HepG2 (cell line): ENCODE data around the gene CD4. TPM values are rescaled to one million over a fixed set of nuclear protein-coding genes. Genes with fewer than 3 reads are reported as not detected.

ENCODE experiments used
- ATAC-seq: fragments of 200-7000 bp; cut with Tn5 transposase; 3 replicates; pipeline ENCODE4 v1.9.1; 2020; ENCODE audit warnings: mild to moderate bottlenecking, moderate library complexity
- BruUV-seq: library from RNA; stranded (reverse); fragments of 400-500 nt; replicated peaks from 2 replicates; lab custom pipeline; 2021; lab: Mats Ljungman, UMichigan
- CTCF ChIA-PET: fragments of 300-600 bp; formaldehyde crosslinking; extraction: SDS; loops from one replicate; lab custom pipeline; 2021; ENCODE audit warnings: low total read pairs, inconsistent platforms, low intra/inter-chr PET ratio; lab: Yijun Ruan, JAX
- POLR2A ChIA-PET: fragments of 350-600 bp; sonication (Branson Sonifier 250); formaldehyde crosslinking; loops from one replicate; lab custom pipeline; 2020; ENCODE audit warnings: antibody characterized with exemption, inconsistent platforms; lab: Yijun Ruan, JAX
- DNase-seq: peaks from one replicate; pipeline ENCODE4 v3.0.0-alpha.2; 2015; ENCODE audit warnings: low spot score
- FAIRE-seq: peaks from 3 replicates; lab custom pipeline; 2011; peaks lifted over from hg19 to GRCh38; lab: Jason Lieb, UNC
- H2AFZ ChIP-seq: one replicate; pipeline ENCODE4 v1.6.1; 2011; ENCODE audit warnings: low read length, inconsistent platforms
- H3K27ac ChIP-seq: fragments of 300-600 bp; 3 replicates; pipeline ENCODE4 v1.8.0; 2011; ENCODE audit warnings: mixed run types, mild to moderate bottlenecking, mixed read lengths, low read length, inconsistent platforms; ENCODE audit not compliant: insufficient read depth; ENCODE audit errors: extremely low read length
- H3K27me3 ChIP-seq, 2 experiments: fragments of 200-600 bp in 1 of 2; 2 replicates in 1 of 2; 3 replicates in 1 of 2; pipeline versions ENCODE4 v1.6.0 to v1.8.0; 2011; ENCODE audit warnings: low read length in 2 of 2, mild to moderate bottlenecking in 2 of 2, moderate library complexity in 2 of 2, inconsistent platforms in 1 of 2; ENCODE audit not compliant: insufficient read depth in 2 of 2, control insufficient read depth in 1 of 2
- H3K36me3 ChIP-seq, 2 experiments: fragments of 200-600 bp in 1 of 2; replicated peaks in 1 of 2; 2 replicates in 1 of 2; 3 replicates in 1 of 2; pipeline versions ENCODE4 v1.5.1 to v1.8.0; 2011; ENCODE audit warnings: low read length in 2 of 2, inconsistent platforms in 1 of 2; ENCODE audit not compliant: insufficient read depth in 2 of 2, control insufficient read depth in 1 of 2
- H3K4me1 ChIP-seq: 2 replicates; pipeline ENCODE4 v1.5.1; 2012; ENCODE audit warnings: low read length, inconsistent platforms; ENCODE audit not compliant: insufficient read depth
- H3K4me2 ChIP-seq: 2 replicates; pipeline ENCODE4 v1.6.0; 2011; ENCODE audit warnings: low read depth, low read length, inconsistent platforms
- H3K4me3 ChIP-seq, 3 experiments: fragments of 200-600 bp in 1 of 3; sonication (generic), shearing (Covaris generic) in 1 of 3; replicated peaks in 1 of 3; 2 replicates each; pipeline ENCODE4 v1.5.1; 2011 to 2016; ENCODE audit warnings: low read length in 3 of 3, inconsistent platforms in 2 of 3, low read depth in 2 of 3, mild to moderate bottlenecking in 2 of 3, control low read depth in 1 of 3, mixed read lengths in 1 of 3; ENCODE audit not compliant: insufficient read depth in 1 of 3
- H3K79me2 ChIP-seq: one replicate; pipeline ENCODE4 v1.6.1; 2011; ENCODE audit warnings: low read length, inconsistent platforms; ENCODE audit not compliant: insufficient read depth
- H3K9ac ChIP-seq: 2 replicates; pipeline ENCODE4 v1.6.0; 2011; ENCODE audit warnings: mild to moderate bottlenecking, low read depth, low read length, inconsistent platforms; ENCODE audit not compliant: insufficient read depth
- H3K9me3 ChIP-seq: 2 replicates; pipeline ENCODE4 v1.5.1; 2012; ENCODE audit warnings: mild to moderate bottlenecking, low read length
- H4K20me1 ChIP-seq: 2 replicates; pipeline ENCODE4 v1.6.0; 2011; ENCODE audit warnings: inconsistent platforms, mild to moderate bottlenecking, low read length, moderate library complexity; ENCODE audit not compliant: insufficient read depth
- AKAP8 ChIP-seq: sonication (generic); formaldehyde crosslinking; IDR thresholded peaks from 2 replicates; pipeline ENCODE4 v1.5.1; 2020; ENCODE audit warnings: mild to moderate bottlenecking, missing genetic modification reagents
- BRD4 ChIP-seq: sonication (generic); formaldehyde crosslinking; IDR thresholded peaks from 2 replicates; pipeline ENCODE4 v1.4.0; 2020; ENCODE audit warnings: missing genetic modification reagents
- EP300 ChIP-seq, 3 experiments: sonication (generic) in 1 of 3; formaldehyde crosslinking in 1 of 3; IDR thresholded peaks; 2 replicates each; pipeline versions ENCODE4 v1.5.1 to v1.6.1; 2011 to 2020; ENCODE audit warnings: low read depth in 2 of 3, low read length in 2 of 3, borderline replicate concordance in 1 of 3, improper control_type of control experiment in 1 of 3, mild to moderate bottlenecking in 1 of 3, missing genetic modification reagents in 1 of 3, moderate library complexity in 1 of 3
- FOSL2 ChIP-seq: sonication (generic); formaldehyde crosslinking; IDR thresholded peaks from 2 replicates; pipeline ENCODE4 v1.4.0; 2020; ENCODE audit warnings: missing genetic modification reagents
- MAX ChIP-seq: IDR thresholded peaks from 2 replicates; pipeline ENCODE4 v1.6.1; 2012; ENCODE audit warnings: inconsistent platforms
- MEF2D ChIP-seq: sonication (generic); formaldehyde crosslinking; IDR thresholded peaks from 2 replicates; pipeline ENCODE4 v1.5.1; 2020; ENCODE audit warnings: mild to moderate bottlenecking, missing genetic modification reagents
- NFYB ChIP-seq: sonication (generic); formaldehyde crosslinking; IDR thresholded peaks from 2 replicates; pipeline ENCODE4 v1.4.0; 2020; ENCODE audit warnings: missing genetic modification reagents
- NONO ChIP-seq, 2 experiments: fragments of 450-650 bp in 1 of 2; sonication (generic) in 1 of 2; formaldehyde crosslinking in 1 of 2; IDR thresholded peaks in 1 of 2; conservative IDR thresholded peaks in 1 of 2; 2 replicates each; pipeline versions ENCODE4 v1.6.1 to v1.8.0; 2017 to 2022; ENCODE audit warnings: mild to moderate bottlenecking in 1 of 2, missing genetic modification reagents in 1 of 2, moderate library complexity in 1 of 2
- NR3C1 ChIP-seq: sonication (generic); formaldehyde crosslinking; IDR thresholded peaks from 2 replicates; pipeline ENCODE4 v1.4.0; 2020; ENCODE audit warnings: missing genetic modification reagents
- POLR2AphosphoS5 ChIP-seq: IDR thresholded peaks from 2 replicates; pipeline ENCODE4 v1.6.1; 2012; ENCODE audit warnings: low read depth, low read length
- PTBP1 ChIP-seq: fragments of 200-400 bp; formaldehyde crosslinking; IDR thresholded peaks from 2 replicates; pipeline ENCODE4 v1.6.1; 2018; ENCODE audit warnings: low read length, low read depth; ENCODE audit not compliant: poor library complexity, severe bottlenecking
- RBM22 ChIP-seq: fragments of 200-400 bp; formaldehyde crosslinking; optimal IDR thresholded peaks from 2 replicates; pipeline ENCODE3; 2017; ENCODE audit warnings: mild to moderate bottlenecking, low read length, moderate library complexity
- SP140L ChIP-seq: sonication (generic); formaldehyde crosslinking; IDR thresholded peaks from 2 replicates; pipeline ENCODE4 v1.4.0; 2020; ENCODE audit warnings: missing genetic modification reagents, borderline replicate concordance
- SSRP1 ChIP-seq: IDR thresholded peaks from 2 replicates; pipeline ENCODE4 v1.6.1; 2016; ENCODE audit warnings: control low read depth
- TGIF2 ChIP-seq: IDR thresholded peaks from 2 replicates; pipeline ENCODE4 v1.6.1; 2016; ENCODE audit warnings: control low read depth, missing compliant biosample characterization
- ZBTB21 ChIP-seq: sonication (generic); formaldehyde crosslinking; IDR thresholded peaks from 2 replicates; pipeline ENCODE4 v1.4.0; 2020; ENCODE audit warnings: missing genetic modification reagents
- ZMYM3 ChIP-seq: sonication (generic); formaldehyde crosslinking; IDR thresholded peaks from 2 replicates; pipeline ENCODE4 v1.5.1; 2020; ENCODE audit warnings: mild to moderate bottlenecking, missing genetic modification reagents
- ZNF180 ChIP-seq: sonication (generic); formaldehyde crosslinking; IDR thresholded peaks from 2 replicates; pipeline ENCODE4 v1.4.0; 2020; ENCODE audit warnings: low read depth, missing genetic modification reagents, borderline replicate concordance
- ZNF230 ChIP-seq: sonication (generic); formaldehyde crosslinking; IDR thresholded peaks from 2 replicates; pipeline ENCODE4 v1.4.0; 2020; ENCODE audit warnings: mild to moderate bottlenecking, missing genetic modification reagents
- ZNF256 ChIP-seq: sonication (generic); formaldehyde crosslinking; conservative IDR thresholded peaks from 2 replicates; pipeline ENCODE4 v1.4.0; 2020; ENCODE audit warnings: missing genetic modification reagents
- ZNF30 ChIP-seq: sonication (generic); formaldehyde crosslinking; IDR thresholded peaks from 2 replicates; pipeline ENCODE4 v1.5.0; 2020; ENCODE audit warnings: mild to moderate bottlenecking, missing genetic modification reagents
- ZNF629 ChIP-seq: sonication (generic); formaldehyde crosslinking; conservative IDR thresholded peaks from 2 replicates; pipeline ENCODE4 v1.5.0; 2020; ENCODE audit warnings: missing genetic modification reagents
- ZNF839 ChIP-seq: sonication (generic); formaldehyde crosslinking; IDR thresholded peaks from 2 replicates; pipeline ENCODE4 v1.4.0; 2020; ENCODE audit warnings: missing genetic modification reagents, mild to moderate bottlenecking, borderline replicate concordance
- ZSCAN21 ChIP-seq: sonication (generic); formaldehyde crosslinking; IDR thresholded peaks from 2 replicates; pipeline ENCODE4 v1.8.0; 2022; ENCODE audit warnings: mild to moderate bottlenecking, missing genetic modification reagents, moderate library complexity, borderline replicate concordance
- WGBS: methylation state at CpG from one replicate; pipeline ENCODE4 v1.1.6; 2017; ENCODE audit warnings: low lambda C conversion rate; 5-methylcytosine and 5-hydroxymethylcytosine counted together
- in situ Hi-C: cut with HindIII; loops from 2 replicates; pipeline ENCODE4 v1.10.0; 2017; ENCODE audit warnings: low pct_unique_long_range_greater_than_20kb; ENCODE audit not compliant: extremely low pct_ligation_motif_present
- intact Hi-C: fragments of 100-400 bp; cut with micrococcal nuclease; formaldehyde crosslinking; loops from one replicate; pipeline ENCODE4 v1.10.0; 2022; ENCODE audit not compliant: unreplicated experiment
- polyA plus RNA-seq, 8 experiments: library from polyadenylated mRNA; depleted of rRNA in 3 of 8; stranded (reverse) in 7 of 8; unstranded in 1 of 8; fragments of >200 nt; fragmentation: Illumina TruSeq in 4 of 8; extraction: Trizol in 4 of 8; gene quantifications; 2 replicates each; pipeline versions ENCODE4 v1.2.1 to v1.2.3, GENCODE V29; 2011 to 2016; ENCODE audit warnings: low read depth in 4 of 8, missing spikeins in 1 of 8, mixed read lengths in 1 of 8; ENCODE audit not compliant: insufficient read depth in 1 of 8
- total RNA-seq, 5 experiments: library from RNA; depleted of rRNA; stranded (reverse); fragments of >200 nt; fragmentation: Illumina TruSeq; extraction: Trizol; gene quantifications; 2 replicates each; pipeline ENCODE4 v1.2.3, GENCODE V29; 2016; ENCODE audit warnings: low read depth in 1 of 5

The CD4 gene
- total and polyA plus RNA-seq, 2 of the 13 experiments (the other 11 are each of a cell fraction or from before 2014, with no cell fraction given), result 0.07 to 0.95 TPM

- Histone ChIP-seq H3K9me3 (no peaks in the 10 kb centered on the region), H3K4me2 (no peak overlapping the region), H4K20me1 (0 out of 2 replicates have a peak, but pooled peaks cover 6% of the 10 kb centered on the region), H3K9ac (no peak overlapping the region), H3K4me3 (no peak overlapping the region), H3K27me3 (no peaks in the 10 kb centered on the region), H3K36me3 (peaks cover 0 to 11% of the 10 kb centered on the region in 2 experiments; a peak in 1 of 5 replicates), H2AFZ (no peak overlapping the region), H3K79me2 (peaks cover 20% of the 10 kb centered on the region), H3K4me1 (peaks cover 76% of the 10 kb centered on the region), H3K27ac (no peak overlapping the region)
- ATAC-seq (no peak), FAIRE-seq (no peak), DNase-seq (no peak)
- 85% methylated on average over 12 of the region's 12 CpGs for WGBS
- intact Hi-C loops, result no loop called here
- CTCF ChIA-PET, result no interaction called here
- BruUV-seq, result no TSS peak
- POLR2A ChIA-PET, result interaction anchor here (0.9 to 8.3 kb wide), 3 partner anchors 9 to 48 kb away, joined by 3 to 162 read pairs (median 4); partner anchors contain the start of genes COPS7A and MLF2
- in situ Hi-C loops, result no loop called here
- TF ChIP-seq POLR2AphosphoS5 (peak; percentile 22; the same call in 1 of the 2 replicates), MAX (0 out of 2 replicates have a peak, but pooled peaks have one; percentile 17), TGIF2 (CRISPR knock-in tag) (no peak), NFYB (CRISPR knock-in tag) (no peak), ZMYM3 (CRISPR knock-in tag) (peak; percentile 35; the same call in 1 of the 2 replicates), AKAP8 (0 out of 2 replicates have a peak, but pooled peaks have one; percentile 58), PTBP1 (no peak), ZNF629 (CRISPR knock-in tag) (peak; percentile 85), ZBTB21 (CRISPR knock-in tag) (no peak), ZNF180 (CRISPR knock-in tag) (no peak), NONO (IDR thresholded peaks at IDR 0.05) (no peak), NONO (CRISPR knock-in tag; conservative IDR thresholded peaks at IDR 0.05) (0 out of 2 replicates have a peak, but pooled peaks have one; percentile 22), NR3C1 (CRISPR knock-in tag) (no peak), ZSCAN21 (no peak), ZNF256 (CRISPR knock-in tag) (no peak), ZNF230 (CRISPR knock-in tag) (no peak), SSRP1 (CRISPR knock-in tag) (peak; percentile 48; the same call in 1 of the 2 replicates), ZNF839 (CRISPR knock-in tag) (no peak), FOSL2 (CRISPR knock-in tag) (0 out of 2 replicates have a peak, but pooled peaks have one; percentile 19), RBM22 (peak; percentile 74), SP140L (CRISPR knock-in tag) (no peak), ZNF30 (CRISPR knock-in tag) (no peak), EP300 (IDR thresholded peaks at IDR 0.05; ENCODE audit: low read depth in 2 of 2, low read length in 2 of 2) (no peak), EP300 (CRISPR knock-in tag; IDR thresholded peaks at IDR 0.05; ENCODE audit: borderline replicate concordance) (no peak), MEF2D (CRISPR knock-in tag) (no peak), BRD4 (CRISPR knock-in tag) (no peak)
Measured at GRCh38 chr12:6771509-6772330, 17.6 kb upstream of the CD4 start.
